Adrenal gland (tissue), 12 donors: ENCODE data around the gene BMP8B. TPM values are rescaled to one million over a fixed set of nuclear protein-coding genes. Genes with fewer than 3 reads are reported as not detected.
"Not testable (repeated sequence)": the region's sequence is repeated elsewhere in the genome, so short reads cannot be mapped to it uniquely, and the experiment has no call there.

ENCODE experiments used
- DNase-seq, 7 donors: peaks; one replicate each; pipeline ENCODE4 v3.0.0-alpha.2; 2019 to 2020
- H3K27ac ChIP-seq, 5 donors: fragments of 200-600 bp; sonication (generic) in 4 of 5; 1 replicate in 3 of 5; 2 replicates in 2 of 5; pipeline versions ENCODE4 v1.5.1 to v1.8.0; 2016 to 2020; ENCODE audit warnings: mild to moderate bottlenecking in 1 of 5
- H3K27me3 ChIP-seq: fragments of 200-600 bp; 2 replicates; pipeline ENCODE4 v1.8.0; 2021
- H3K36me3 ChIP-seq, 2 donors: fragments of 200-600 bp; replicated peaks in 1 of 2; 1 replicate in 1 of 2; 2 replicates in 1 of 2; pipeline versions ENCODE4 v1.5.1 to v1.8.0; 2018 to 2022
- H3K4me1 ChIP-seq, 2 donors: fragments of 200-600 bp; replicated peaks in 1 of 2; 1 replicate in 1 of 2; 2 replicates in 1 of 2; pipeline versions ENCODE4 v1.5.1 to v1.8.0; 2018 to 2021
- H3K4me3 ChIP-seq, 4 donors: fragments of 200-600 bp; sonication (generic) in 3 of 4; one replicate each; pipeline ENCODE4 v1.5.1; 2016 to 2018
- H3K9me3 ChIP-seq, 3 donors: fragments of 200-600 bp; sonication (generic) in 1 of 3; replicated peaks in 1 of 3; 1 replicate in 2 of 3; 2 replicates in 1 of 3; pipeline versions ENCODE4 v1.5.1 to v1.8.0; 2016 to 2021
- POLR2A ChIP-seq, 2 donors: fragments of 450-650 bp; IDR thresholded peaks; one replicate each; pipeline ENCODE4 v1.6.1; 2017; ENCODE audit warnings: antibody characterized with exemption in 2 of 2, mild to moderate bottlenecking in 2 of 2, moderate library complexity in 1 of 2
- WGBS, 4 donors: extraction: QIAGEN DNeasy Blood & Tissue Kit in 2 of 4; methylation state at CpG; one replicate each; pipeline versions ENCODE4 v1.1.5 to v1.1.7; 2013 to 2017; 5-methylcytosine and 5-hydroxymethylcytosine counted together
- intact Hi-C, 2 donors: fragments of 100-400 bp; cut with DNase I; formaldehyde crosslinking; loops; one replicate each; pipeline versions ENCODE4 v1.14.1 to v1.15.0; 2022 to 2023
- polyA plus RNA-seq, 3 donors: library from polyadenylated mRNA; stranded (reverse); fragments of 200-250 nt in 2 of 3; fragments of 350-450 nt in 1 of 3; fragmentation: Illumina TruSeq in 1 of 3; extraction: RNeasy Lipid Tissue Mini Kit (QIAGEN cat#74804) in 1 of 3; gene quantifications; one replicate each; pipeline ENCODE4 v1.2.3, GENCODE V29; 2013 to 2014
- total RNA-seq, 9 donors: library from RNA; depleted of rRNA in 4 of 9; stranded (reverse); fragments of >200 nt in 4 of 9; fragments of 120-200 nt in 1 of 9; fragmentation: NEBNext Ultra II Directional in 1 of 9; extraction: Animal tissue kit (Norgen Biotek cat#: 25700) in 1 of 9; gene quantifications; one replicate each; pipeline versions ENCODE4 v1.1.0 to v1.2.4, GENCODE V29; 2013 to 2023
- TF ChIP-seq, protein P1 (sequence below), 6 experiments: fragments of 450-650 bp in 4 of 6; fragments of 200-600 bp in 2 of 6; sonication (generic) in 1 of 6; IDR thresholded peaks; 1 replicate in 5 of 6; 2 replicates in 1 of 6; pipeline versions ENCODE4 v1.5.1 to v1.8.0; 2016 to 2021; ENCODE audit warnings: antibody characterized with exemption in 6 of 6, mild to moderate bottlenecking in 2 of 6, moderate library complexity in 1 of 6
- donor health status: healthy with polysubstance abuse.
- donor health status: Bipolar disorder and iron deficiency.
- donor health status: DM: yes; HTN: yes; CAD: no.
- donor health status: DM: no; HTN: no; CAD: no.
- donor health status: DM: no; HTN: no; CAD: no.
- donor health status: DM: yes; HTN: yes; CAD: no.

BMP8B gene
- total and polyA plus RNA-seq, 12 donors: 0.09 to 5.9 (median 1.0) TPM; not detected in 1

DNA sequence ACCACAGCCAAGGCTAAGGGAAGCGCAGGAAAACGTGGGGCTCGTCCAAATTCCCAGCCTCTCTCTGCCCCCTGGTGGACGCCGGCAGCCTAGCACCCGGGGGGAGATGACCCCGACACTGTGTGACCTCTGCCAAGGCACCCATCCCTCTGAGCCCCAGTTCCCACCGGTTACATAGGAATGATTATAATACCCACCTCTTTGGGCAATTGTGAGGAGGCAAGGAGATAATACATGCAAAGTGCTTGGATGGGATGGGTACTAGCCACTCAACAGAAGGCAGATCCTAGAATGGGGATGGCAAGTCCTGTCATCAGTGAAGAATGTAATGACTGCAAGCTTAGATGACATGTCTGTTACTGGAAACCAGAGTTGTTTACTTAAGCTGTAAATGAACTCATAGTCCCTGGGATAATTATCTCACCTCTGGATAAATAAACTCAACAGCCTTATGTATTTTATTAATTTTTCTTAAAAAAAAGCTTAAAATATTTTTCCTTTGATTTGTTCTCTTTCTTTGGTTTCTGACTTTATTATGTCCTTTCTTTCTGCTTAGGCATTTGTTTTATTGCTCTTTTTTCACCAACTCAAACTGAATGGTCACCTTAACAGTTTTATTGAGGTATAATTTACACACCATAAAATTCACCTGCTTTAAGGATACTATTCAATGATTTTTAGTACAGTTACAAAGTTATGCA is 11.3 kb upstream of the BMP8B start:
- H3K27me3 ChIP-seq: no peaks in the 10 kb centered on the region
- no peaks in the 10 kb centered on the region for H3K4me1 ChIP-seq
- 0 to 5% (median 3%) methylated on average over 1 to 8 of the region's 8 CpGs for WGBS, 4 donors
- no peaks in the 10 kb centered on the region for H3K36me3 ChIP-seq
- H3K9me3 ChIP-seq: no peaks in the 10 kb centered on the region
- DNase-seq: peak; percentile 48 to 82 (median 57)
- TF ChIP-seq, protein P1, sequence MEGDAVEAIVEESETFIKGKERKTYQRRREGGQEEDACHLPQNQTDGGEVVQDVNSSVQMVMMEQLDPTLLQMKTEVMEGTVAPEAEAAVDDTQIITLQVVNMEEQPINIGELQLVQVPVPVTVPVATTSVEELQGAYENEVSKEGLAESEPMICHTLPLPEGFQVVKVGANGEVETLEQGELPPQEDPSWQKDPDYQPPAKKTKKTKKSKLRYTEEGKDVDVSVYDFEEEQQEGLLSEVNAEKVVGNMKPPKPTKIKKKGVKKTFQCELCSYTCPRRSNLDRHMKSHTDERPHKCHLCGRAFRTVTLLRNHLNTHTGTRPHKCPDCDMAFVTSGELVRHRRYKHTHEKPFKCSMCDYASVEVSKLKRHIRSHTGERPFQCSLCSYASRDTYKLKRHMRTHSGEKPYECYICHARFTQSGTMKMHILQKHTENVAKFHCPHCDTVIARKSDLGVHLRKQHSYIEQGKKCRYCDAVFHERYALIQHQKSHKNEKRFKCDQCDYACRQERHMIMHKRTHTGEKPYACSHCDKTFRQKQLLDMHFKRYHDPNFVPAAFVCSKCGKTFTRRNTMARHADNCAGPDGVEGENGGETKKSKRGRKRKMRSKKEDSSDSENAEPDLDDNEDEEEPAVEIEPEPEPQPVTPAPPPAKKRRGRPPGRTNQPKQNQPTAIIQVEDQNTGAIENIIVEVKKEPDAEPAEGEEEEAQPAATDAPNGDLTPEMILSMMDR (IDR thresholded peaks at IDR 0.05): peak; percentile 47 to 79 (median 66)
- TF ChIP-seq POLR2A (IDR thresholded peaks at IDR 0.05): no peak
- H3K4me3 ChIP-seq: no peak overlapping the region
- H3K27ac ChIP-seq: peak overlapping the region in 1 of 5 donors; percentile 5
- intact Hi-C loops: no loop called here

GRCh38 chr1:39798859-39799769 is 10.4 kb upstream of the BMP8B start:
- H3K4me3 ChIP-seq, H3K4me1 ChIP-seq, H3K36me3 ChIP-seq, intact Hi-C loops, H3K27me3 ChIP-seq, H3K9me3 ChIP-seq: not testable (repeated sequence)
- TF ChIP-seq, protein P1 (IDR thresholded peaks at IDR 0.05): peak in 1 of 6 experiments; percentile 21
- WGBS, 4 donors: 52 to 68% (median 56%) methylated on average over 13 to 22 of the region's 26 CpGs
- peak overlapping the region in 1 of 5 donors; percentile 5 for H3K27ac ChIP-seq
- DNase-seq: peak; percentile 38 to 88 (median 58)

- Histone ChIP-seq H3K36me3 (no peaks in the 10 kb centered on the region), H3K27ac (no peak overlapping the region), H3K4me3 (no peak overlapping the region), H3K4me1 (no peaks in the 10 kb centered on the region), H3K9me3 (no peaks in the 10 kb centered on the region), H3K27me3 (no peaks in the 10 kb centered on the region)
- intact Hi-C loops: no loop called here
- 40 to 60% (median 44%) methylated on average over 1 of the region's 1 CpG; no CpG with 5 or more reads in 1 of the 4 donors for WGBS, 4 donors
- no peak for DNase-seq
- TF ChIP-seq, protein P1 (IDR thresholded peaks at IDR 0.05): no peak
- TF ChIP-seq POLR2A (IDR thresholded peaks at IDR 0.05): no peak
These were observed 7.0 kb upstream of the BMP8B start for GRCh38 chr1:39795651-39796050.

DNA sequence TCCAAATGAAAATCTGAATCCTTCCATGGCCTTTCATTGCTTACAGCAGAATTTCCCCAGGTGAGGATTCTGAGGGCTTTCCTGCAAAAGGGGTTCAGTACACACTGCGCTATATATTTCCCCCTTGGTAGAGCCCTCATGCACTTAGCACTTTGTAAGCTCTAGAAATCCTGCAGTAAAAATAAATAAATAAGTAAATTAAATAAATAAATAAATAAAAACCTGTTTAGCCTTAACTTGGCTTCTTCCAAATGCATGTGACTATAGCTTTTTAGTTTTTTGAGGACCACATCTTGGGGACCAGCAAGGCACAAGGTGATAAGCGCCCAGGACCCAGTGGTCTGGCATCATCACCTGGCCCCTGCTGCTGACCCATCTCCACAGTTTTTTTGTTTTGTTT is 3.2 kb upstream of the BMP8B start:
- 83 to 91% (median 89%) methylated on average over 2 of the region's 2 CpGs for WGBS, 4 donors
- Histone ChIP-seq H3K4me3 (no peak overlapping the region), H3K9me3 (no peaks in the 10 kb centered on the region), H3K4me1 (peaks cover 0 to 6% of the 10 kb centered on the region in 2 donors), H3K27ac (no peak overlapping the region), H3K27me3 (no peaks in the 10 kb centered on the region), H3K36me3 (no peaks in the 10 kb centered on the region)
- intact Hi-C loops: no loop called here
- DNase-seq: no peak
- TF ChIP-seq, protein P1 (IDR thresholded peaks at IDR 0.05): no peak
- TF ChIP-seq POLR2A (IDR thresholded peaks at IDR 0.05): no peak
